Measurements from ENCODE around the gene TRIM62. TPM values are rescaled to one million over a fixed set of nuclear protein-coding genes. Genes with fewer than 3 reads are reported as not detected.

TRIM62 gene
- total and polyA plus RNA-seq, 2 experiments from 2014 or later = 2.9 to 18.9 TPM

GRCh38 chr1:33098371-33098770 lies 83.5 kb downstream of the TRIM62 start:
- H3K4me1 ChIP-seq (ENCODE audit: insufficient read depth) = 0 out of 2 replicates have a peak, but pooled peaks cover 3% of the 10 kb centered on the region
- Mint-ChIP-seq H3K4me1 (peaks cover 8% of the 10 kb centered on the region), H3K27ac (no peak overlapping the region), H3K4me3 (no peak overlapping the region), H3K27me3 (ENCODE audit: insufficient read depth, low read depth, poor library complexity) (peaks cover 15% of the 10 kb centered on the region), H3K9me3 (no peaks in the 10 kb centered on the region), H3K36me3 (ENCODE audit: low read depth) (no peaks in the 10 kb centered on the region)
- H3K27me3 ChIP-seq (ENCODE audit: insufficient read depth) = 0 out of 2 replicates have a peak, but pooled peaks cover 8% of the 10 kb centered on the region
- H3K27ac ChIP-seq (ENCODE audit: low read depth) = no peak overlapping the region
- no peaks in the 10 kb centered on the region for H3F3A ChIP-seq (replicated peaks; ENCODE audit: low read depth)
- no peak for DNase-seq (ENCODE audit: low spot score)
- no peaks in the 10 kb centered on the region for H3K36me3 ChIP-seq (ENCODE audit: insufficient read depth)
- H3K4me3 ChIP-seq = no peak overlapping the region
- TF ChIP-seq CTCF (conservative IDR thresholded peaks at IDR 0.05; ENCODE audit: low read depth in 2 of 2) (no peak), NANOG (IDR thresholded peaks at IDR 0.05; ENCODE audit: borderline replicate concordance) (no peak), POLR2AphosphoS5 (IDR thresholded peaks at IDR 0.05; ENCODE audit: low read depth) (no peak), ZNF114 (CRISPR knock-in tag; IDR thresholded peaks at IDR 0.05) (no peak), REST (IDR thresholded peaks at IDR 0.05; ENCODE audit: unreplicated experiment) (no peak), ETS1 (IDR thresholded peaks at IDR 0.05) (no peak), STAT1 (IDR thresholded peaks at IDR 0.05; ENCODE audit: unreplicated experiment) (no peak), CREB1 (CRISPR knock-in tag; IDR thresholded peaks at IDR 0.05; ENCODE audit: low read depth) (no peak), ZNF331 (CRISPR knock-in tag; IDR thresholded peaks at IDR 0.05; ENCODE audit: low read depth) (no peak), EZH2 (IDR thresholded peaks at IDR 0.05; ENCODE audit: low read depth, unreplicated experiment) (no peak), JUNB (IDR thresholded peaks at IDR 0.05; ENCODE audit: unreplicated experiment) (no peak), EZH2phosphoT487 (IDR thresholded peaks at IDR 0.05; ENCODE audit: unreplicated experiment) (no peak)
- TF ChIP-seq, protein P1, sequence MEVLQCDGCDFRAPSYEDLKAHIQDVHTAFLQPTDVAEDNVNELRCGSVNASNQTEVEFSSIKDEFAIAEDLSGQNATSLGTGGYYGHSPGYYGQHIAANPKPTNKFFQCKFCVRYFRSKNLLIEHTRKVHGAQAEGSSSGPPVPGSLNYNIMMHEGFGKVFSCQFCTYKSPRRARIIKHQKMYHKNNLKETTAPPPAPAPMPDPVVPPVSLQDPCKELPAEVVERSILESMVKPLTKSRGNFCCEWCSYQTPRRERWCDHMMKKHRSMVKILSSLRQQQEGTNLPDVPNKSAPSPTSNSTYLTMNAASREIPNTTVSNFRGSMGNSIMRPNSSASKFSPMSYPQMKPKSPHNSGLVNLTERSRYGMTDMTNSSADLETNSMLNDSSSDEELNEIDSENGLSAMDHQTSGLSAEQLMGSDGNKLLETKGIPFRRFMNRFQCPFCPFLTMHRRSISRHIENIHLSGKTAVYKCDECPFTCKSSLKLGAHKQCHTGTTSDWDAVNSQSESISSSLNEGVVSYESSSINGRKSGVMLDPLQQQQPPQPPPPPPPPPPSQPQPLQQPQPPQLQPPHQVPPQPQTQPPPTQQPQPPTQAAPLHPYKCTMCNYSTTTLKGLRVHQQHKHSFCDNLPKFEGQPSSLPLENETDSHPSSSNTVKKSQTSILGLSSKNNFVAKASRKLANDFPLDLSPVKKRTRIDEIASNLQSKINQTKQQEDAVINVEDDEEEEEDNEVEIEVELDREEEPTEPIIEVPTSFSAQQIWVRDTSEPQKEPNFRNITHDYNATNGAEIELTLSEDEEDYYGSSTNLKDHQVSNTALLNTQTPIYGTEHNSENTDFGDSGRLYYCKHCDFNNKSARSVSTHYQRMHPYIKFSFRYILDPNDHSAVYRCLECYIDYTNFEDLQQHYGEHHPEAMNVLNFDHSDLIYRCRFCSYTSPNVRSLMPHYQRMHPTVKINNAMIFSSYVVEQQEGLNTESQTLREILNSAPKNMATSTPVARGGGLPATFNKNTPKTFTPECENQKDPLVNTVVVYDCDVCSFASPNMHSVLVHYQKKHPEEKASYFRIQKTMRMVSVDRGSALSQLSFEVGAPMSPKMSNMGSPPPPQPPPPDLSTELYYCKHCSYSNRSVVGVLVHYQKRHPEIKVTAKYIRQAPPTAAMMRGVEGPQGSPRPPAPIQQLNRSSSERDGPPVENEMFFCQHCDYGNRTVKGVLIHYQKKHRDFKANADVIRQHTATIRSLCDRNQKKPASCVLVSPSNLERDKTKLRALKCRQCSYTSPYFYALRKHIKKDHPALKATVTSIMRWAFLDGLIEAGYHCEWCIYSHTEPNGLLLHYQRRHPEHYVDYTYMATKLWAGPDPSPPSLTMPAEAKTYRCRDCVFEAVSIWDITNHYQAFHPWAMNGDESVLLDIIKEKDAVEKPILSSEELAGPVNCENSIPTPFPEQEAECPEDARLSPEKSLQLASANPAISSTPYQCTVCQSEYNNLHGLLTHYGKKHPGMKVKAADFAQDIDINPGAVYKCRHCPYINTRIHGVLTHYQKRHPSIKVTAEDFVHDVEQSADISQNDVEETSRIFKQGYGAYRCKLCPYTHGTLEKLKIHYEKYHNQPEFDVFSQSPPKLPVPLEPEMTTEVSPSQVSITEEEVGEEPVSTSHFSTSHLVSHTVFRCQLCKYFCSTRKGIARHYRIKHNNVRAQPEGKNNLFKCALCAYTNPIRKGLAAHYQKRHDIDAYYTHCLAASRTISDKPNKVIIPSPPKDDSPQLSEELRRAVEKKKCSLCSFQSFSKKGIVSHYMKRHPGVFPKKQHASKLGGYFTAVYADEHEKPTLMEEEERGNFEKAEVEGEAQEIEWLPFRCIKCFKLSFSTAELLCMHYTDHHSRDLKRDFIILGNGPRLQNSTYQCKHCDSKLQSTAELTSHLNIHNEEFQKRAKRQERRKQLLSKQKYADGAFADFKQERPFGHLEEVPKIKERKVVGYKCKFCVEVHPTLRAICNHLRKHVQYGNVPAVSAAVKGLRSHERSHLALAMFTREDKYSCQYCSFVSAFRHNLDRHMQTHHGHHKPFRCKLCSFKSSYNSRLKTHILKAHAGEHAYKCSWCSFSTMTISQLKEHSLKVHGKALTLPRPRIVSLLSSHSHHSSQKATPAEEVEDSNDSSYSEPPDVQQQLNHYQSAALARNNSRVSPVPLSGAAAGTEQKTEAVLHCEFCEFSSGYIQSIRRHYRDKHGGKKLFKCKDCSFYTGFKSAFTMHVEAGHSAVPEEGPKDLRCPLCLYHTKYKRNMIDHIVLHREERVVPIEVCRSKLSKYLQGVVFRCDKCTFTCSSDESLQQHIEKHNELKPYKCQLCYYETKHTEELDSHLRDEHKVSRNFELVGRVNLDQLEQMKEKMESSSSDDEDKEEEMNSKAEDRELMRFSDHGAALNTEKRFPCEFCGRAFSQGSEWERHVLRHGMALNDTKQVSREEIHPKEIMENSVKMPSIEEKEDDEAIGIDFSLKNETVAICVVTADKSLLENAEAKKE (CRISPR knock-in tag; IDR thresholded peaks at IDR 0.05) = no peak
- no peaks in the 10 kb centered on the region for H4K20me1 ChIP-seq (replicated peaks; ENCODE audit: insufficient read depth)
- no peaks in the 10 kb centered on the region for H3K79me2 ChIP-seq (replicated peaks; ENCODE audit: insufficient read depth)
- H3K9me2 ChIP-seq (ENCODE audit: insufficient read depth) = no peaks in the 10 kb centered on the region
- no peak overlapping the region for H2AFZ ChIP-seq
- no peak overlapping the region for H3K4me2 ChIP-seq
- no peak for ATAC-seq

All from GM23338 (cell line).